ENCODE data around the gene SUN5.

DNA sequence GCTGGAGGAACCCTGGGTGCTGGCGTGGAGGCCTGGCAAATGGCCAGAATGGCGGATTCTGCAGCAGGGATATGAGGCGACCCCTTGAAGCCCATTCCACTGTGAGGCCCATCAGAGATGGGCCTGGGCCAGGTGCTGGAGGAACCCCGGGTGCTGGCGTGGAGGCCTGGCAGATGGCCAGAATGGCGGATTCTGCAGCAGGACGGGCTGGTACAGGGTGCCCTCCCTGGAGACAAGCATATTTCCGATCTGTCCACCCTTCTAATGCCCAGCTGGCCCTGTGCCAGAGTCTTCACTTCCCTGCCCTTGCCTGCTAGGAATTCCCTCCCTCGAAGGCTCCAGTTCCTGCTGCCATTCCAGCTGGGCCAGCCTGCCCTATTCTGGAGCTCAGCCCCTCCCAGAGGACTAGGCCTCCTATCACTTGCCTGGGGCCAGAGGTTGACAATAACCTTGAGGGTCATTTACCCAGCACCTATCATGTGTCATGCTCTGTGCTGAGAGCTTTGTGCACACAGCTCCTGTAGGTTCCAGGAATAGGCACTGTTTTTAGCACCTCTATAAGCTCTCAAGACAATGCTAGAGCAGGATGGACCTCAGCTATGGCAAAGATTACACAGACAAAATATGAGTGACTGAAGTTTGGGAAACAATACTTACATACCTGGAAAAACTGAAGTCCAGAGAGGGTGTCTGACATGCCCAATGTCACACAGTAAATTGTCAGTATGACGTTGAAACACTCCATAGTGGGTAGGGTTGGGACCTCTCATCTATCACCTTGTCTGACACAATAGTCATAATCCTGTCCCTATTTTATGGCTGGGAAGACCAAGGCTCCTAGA, 21.4 kb downstream of the SUN5 start:
- TF ChIP-seq POLR2A (IDR thresholded peaks at IDR 0.05; ENCODE audit: low read depth, low read length) (no peak), POLR2AphosphoS5 (IDR thresholded peaks at IDR 0.05; ENCODE audit: low read depth, low read length) (no peak)

Measured in GM12892 (cell line).